ENCODE measurements around the gene MEGF11.

GRCh38 chr15:65971741-65971995, 281.9 kb downstream of the MEGF11 start:
- TF ChIP-seq CTCF (conservative IDR thresholded peaks at IDR 0.05 in 1 of 2, IDR thresholded peaks at IDR 0.05 in 1 of 2; ENCODE audit: low read depth in 1 of 2, low read length in 2 of 2) (no peak), EZH2 (IDR thresholded peaks at IDR 0.05; ENCODE audit: low read length, missing control alignments) (no peak)
